ENCODE data around the gene PAXX.

- TF ChIP-seq, protein P1, sequence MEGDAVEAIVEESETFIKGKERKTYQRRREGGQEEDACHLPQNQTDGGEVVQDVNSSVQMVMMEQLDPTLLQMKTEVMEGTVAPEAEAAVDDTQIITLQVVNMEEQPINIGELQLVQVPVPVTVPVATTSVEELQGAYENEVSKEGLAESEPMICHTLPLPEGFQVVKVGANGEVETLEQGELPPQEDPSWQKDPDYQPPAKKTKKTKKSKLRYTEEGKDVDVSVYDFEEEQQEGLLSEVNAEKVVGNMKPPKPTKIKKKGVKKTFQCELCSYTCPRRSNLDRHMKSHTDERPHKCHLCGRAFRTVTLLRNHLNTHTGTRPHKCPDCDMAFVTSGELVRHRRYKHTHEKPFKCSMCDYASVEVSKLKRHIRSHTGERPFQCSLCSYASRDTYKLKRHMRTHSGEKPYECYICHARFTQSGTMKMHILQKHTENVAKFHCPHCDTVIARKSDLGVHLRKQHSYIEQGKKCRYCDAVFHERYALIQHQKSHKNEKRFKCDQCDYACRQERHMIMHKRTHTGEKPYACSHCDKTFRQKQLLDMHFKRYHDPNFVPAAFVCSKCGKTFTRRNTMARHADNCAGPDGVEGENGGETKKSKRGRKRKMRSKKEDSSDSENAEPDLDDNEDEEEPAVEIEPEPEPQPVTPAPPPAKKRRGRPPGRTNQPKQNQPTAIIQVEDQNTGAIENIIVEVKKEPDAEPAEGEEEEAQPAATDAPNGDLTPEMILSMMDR (IDR thresholded peaks at IDR 0.05) = no peak
- TF ChIP-seq POLR2A (IDR thresholded peaks at IDR 0.05) = no peak
Measured at GRCh38 chr9:136981588-136982231, 10.5 kb upstream of the PAXX start.

Measured in uterus (tissue), 2 donors.